ENCODE data around the gene TRAF1.
A peak's percentile ranks its signal among the peaks of the same experiment; 100 is the strongest.

The TRAF1 gene

GRCh38 chr9:120933310-120934055 lies 6.9 kb upstream of the TRAF1 start:
- DNase-seq (ENCODE audit: low read depth, low spot score) = no peak
- no peak for TF ChIP-seq CTCF (IDR thresholded peaks at IDR 0.05; ENCODE audit: insufficient read depth, low read length, missing control alignments)
- H3K4me3 ChIP-seq (ENCODE audit: low read depth, low read length) = no peak overlapping the region
- POLR2A ChIA-PET = no interaction called here
- CTCF ChIA-PET = interaction anchor here (2.3 kb wide), 1 partner anchor 64 kb away, joined by 6 read pairs; no protein-coding TSS in a partner anchor

GRCh38 chr9:120932086-120932823 lies 5.7 kb upstream of the TRAF1 start:
- CTCF ChIA-PET = interaction anchor here (0.8 to 2.3 kb wide), 4 partner anchors 9 to 63 kb away, joined by 4 to 6 read pairs (median 5); no protein-coding TSS in a partner anchor
- POLR2A ChIA-PET = interaction anchor here (0.9 kb wide), 1 partner anchor 88 kb away, joined by 3 read pairs; no protein-coding TSS in a partner anchor
- no peak overlapping the region for H3K4me3 ChIP-seq (ENCODE audit: low read depth, low read length)
- no peak for DNase-seq (ENCODE audit: low read depth, low spot score)
- no peak for TF ChIP-seq CTCF (IDR thresholded peaks at IDR 0.05; ENCODE audit: insufficient read depth, low read length, missing control alignments)

GRCh38 chr9:120931231-120932085 lies 4.9 kb upstream of the TRAF1 start:
- DNase-seq (ENCODE audit: low read depth, low spot score) = no peak
- no peak overlapping the region for H3K4me3 ChIP-seq (ENCODE audit: low read depth, low read length)
- POLR2A ChIA-PET = interaction anchor here (0.7 to 0.9 kb wide), 2 partner anchors 87 to 103 kb away, joined by 3 to 4 read pairs; no protein-coding TSS in a partner anchor
- CTCF ChIA-PET = interaction anchor here (0.8 to 1.3 kb wide), 3 partner anchors 9 to 62 kb away, joined by 4 to 5 read pairs (median 5); no protein-coding TSS in a partner anchor
- TF ChIP-seq CTCF (IDR thresholded peaks at IDR 0.05; ENCODE audit: insufficient read depth, low read length, missing control alignments) = no peak

- DNase-seq (ENCODE audit: low read depth, low spot score) = no peak
- no peak for TF ChIP-seq CTCF (IDR thresholded peaks at IDR 0.05; ENCODE audit: insufficient read depth, low read length, missing control alignments)
- H3K4me3 ChIP-seq (ENCODE audit: low read depth, low read length) = peak overlapping the region; percentile 56
- POLR2A ChIA-PET = no interaction called here
- CTCF ChIA-PET = interaction anchor here (0.9 to 1.3 kb wide), 6 partner anchors 9 to 173 kb away, joined by 3 to 7 read pairs (median 4); no protein-coding TSS in a partner anchor
Measured at GRCh38 chr9:120929229-120929791, 2.7 kb upstream of the TRAF1 start.

GRCh38 chr9:120928483-120929228 lies 2.1 kb upstream of the TRAF1 start:
- CTCF ChIA-PET = interaction anchor here (0.9 to 1.3 kb wide), 6 partner anchors 9 to 173 kb away, joined by 3 to 7 read pairs (median 4); no protein-coding TSS in a partner anchor
- POLR2A ChIA-PET = no interaction called here
- TF ChIP-seq CTCF (IDR thresholded peaks at IDR 0.05; ENCODE audit: insufficient read depth, low read length, missing control alignments) = peak; percentile 18
- peak overlapping the region; percentile 56 for H3K4me3 ChIP-seq (ENCODE audit: low read depth, low read length)
- DNase-seq (ENCODE audit: low read depth, low spot score) = no peak

All from AG04449 (cell line).